DMS114 treated with DMSO at 0.1 percent for 48 hours (cell line): Measurements from ENCODE around the gene LMAN2L.

ENCODE experiments used
- DNase-seq: peaks from one replicate; lab custom pipeline; 2025; ENCODE audit not compliant: unreplicated experiment; lab: John Stamatoyannopoulos, UW

The LMAN2L gene, protein sequence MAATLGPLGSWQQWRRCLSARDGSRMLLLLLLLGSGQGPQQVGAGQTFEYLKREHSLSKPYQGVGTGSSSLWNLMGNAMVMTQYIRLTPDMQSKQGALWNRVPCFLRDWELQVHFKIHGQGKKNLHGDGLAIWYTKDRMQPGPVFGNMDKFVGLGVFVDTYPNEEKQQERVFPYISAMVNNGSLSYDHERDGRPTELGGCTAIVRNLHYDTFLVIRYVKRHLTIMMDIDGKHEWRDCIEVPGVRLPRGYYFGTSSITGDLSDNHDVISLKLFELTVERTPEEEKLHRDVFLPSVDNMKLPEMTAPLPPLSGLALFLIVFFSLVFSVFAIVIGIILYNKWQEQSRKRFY

DNA sequence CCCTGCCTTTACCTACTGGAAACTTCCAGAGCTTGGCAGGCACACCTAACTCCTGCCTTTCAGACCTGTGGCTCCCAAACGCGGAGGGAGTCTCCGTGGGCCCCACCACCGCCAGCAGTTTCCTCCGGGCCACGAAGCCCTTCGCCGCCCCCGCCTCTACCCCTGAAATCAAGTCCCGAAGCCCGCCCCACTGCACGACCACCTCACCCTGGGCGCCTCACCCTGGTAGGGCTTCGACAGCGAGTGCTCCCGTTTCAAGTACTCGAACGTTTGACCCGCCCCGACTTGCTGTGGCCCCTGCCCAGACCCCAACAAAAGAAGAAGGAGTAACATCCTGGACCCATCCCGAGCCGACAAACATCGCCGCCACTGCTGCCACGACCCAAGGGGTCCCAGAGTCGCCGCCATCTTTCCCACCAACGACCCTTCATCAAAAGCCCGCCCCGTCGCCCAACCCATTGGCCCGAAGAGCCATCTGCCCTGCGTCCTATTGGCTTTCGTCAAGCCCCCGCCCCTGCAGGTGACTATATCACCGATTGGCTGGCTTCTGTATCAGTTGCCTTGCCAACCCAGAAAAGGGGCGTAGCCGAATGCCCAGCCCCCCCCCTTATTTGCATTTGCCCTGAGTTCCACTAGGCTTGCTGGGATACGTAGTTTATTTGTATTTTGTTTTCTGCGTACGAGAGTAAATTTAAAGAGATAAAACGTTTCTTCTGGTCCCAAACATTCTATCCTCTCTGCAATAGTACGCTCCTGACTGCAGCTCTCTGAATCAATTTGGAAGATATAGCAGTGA is at the start of gene LMAN2L:
TSS of gene LMAN2L (minus strand) at position 432 of the 796 bp plus-strand sequence. CDS start at position 408, 24 bp downstream.
- DNase-seq, result peak; percentile 96

DNA sequence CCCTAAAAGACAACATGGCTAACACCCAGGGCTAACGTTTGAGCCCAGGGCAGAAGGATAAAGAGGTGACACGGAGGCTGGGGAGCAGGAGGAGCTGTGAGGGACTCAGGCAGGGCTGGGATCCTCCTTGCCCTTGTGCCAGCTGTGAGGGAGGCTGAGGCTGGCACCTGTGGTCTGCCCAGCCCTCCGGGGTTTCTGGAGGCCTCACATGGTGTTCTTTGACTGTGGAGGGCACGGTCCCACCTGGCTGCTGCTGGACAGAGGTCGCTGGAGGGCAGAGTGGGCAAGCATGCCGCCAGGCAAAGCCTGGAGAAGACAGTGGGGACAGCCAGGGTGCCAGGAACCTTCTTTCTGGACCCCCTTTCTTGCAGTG is 49.4 kb upstream of the LMAN2L start:
- DNase-seq, result no peak

DNA sequence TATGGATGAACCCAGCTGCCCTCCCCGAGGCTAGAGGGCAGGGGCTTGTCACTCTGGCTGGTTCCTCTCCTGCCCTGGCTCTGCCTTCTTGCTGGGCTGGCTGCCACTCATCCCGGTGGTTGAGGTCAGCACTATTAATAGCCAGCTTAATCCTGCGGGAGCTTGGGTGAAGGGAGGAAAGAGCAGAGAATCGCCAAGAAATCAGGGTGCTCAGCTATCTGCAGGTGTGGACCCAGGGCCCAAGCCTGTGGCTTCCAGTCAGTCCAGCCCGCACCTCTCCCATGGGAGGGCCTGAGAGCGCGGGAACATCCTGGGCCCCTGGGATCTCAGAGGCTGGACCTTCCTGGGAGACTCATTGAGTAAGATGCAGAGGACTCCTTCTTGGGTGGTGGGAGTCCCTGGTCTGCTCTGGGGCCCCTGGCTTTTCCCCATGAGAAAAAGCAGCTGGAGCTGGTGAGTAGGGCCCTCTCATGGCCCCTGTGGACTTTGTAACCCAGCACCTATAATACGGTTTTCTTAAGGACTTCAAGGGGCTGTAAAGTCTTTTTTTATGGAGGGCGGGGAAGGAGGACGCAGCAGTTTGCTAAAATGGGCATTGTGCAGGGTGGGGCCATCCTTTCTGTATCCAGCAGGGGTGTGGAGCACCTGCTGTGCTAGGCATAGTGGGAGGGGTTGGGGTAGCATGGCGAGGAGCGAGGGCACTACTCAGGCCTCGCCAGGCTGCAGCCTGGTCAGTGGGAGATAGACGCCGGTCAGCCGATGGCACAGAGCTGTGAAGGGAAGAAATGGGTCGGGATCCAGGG is 48.8 kb upstream of the LMAN2L start:
- DNase-seq, result no peak

DNA sequence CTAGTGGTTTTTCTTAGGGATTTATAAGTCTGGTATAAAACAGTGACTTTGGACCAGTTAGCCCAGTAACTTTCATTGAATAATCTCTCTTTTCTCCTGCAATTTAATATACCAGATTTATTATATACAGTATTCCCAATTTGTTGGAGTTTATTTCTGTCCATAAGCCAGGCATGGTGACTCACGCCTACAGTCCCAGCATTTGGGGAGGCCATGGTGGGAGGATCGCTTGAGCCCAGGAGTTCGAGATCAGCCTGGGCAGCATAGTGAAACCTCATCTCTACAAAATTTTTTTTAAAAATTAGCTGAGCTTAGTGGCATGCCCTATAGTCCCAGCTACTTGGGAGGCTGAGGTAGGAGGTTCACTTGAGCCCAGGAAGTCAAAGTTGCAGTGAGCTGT is 47.5 kb upstream of the LMAN2L start:
- DNase-seq, result no peak

DNA sequence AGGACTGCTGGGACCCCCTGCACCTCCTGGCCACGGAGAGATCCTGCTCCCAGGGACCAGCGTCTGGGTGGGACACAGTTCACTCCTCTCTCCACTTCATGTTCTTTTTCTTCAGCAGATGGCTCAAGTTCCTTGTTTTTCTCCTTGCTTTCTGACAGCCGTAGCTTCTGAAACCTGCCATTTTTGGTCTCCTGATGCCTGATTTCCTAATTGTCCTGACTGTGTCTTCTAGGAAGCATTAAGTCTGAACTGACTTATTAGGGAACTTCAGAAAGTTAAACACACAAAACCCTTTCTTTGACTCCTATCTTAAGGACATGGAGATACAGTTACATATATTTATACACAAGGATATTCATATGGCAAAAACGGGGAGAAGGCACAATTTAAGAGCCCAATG is 43.5 kb upstream of the LMAN2L start:
- no peak for DNase-seq

DNA sequence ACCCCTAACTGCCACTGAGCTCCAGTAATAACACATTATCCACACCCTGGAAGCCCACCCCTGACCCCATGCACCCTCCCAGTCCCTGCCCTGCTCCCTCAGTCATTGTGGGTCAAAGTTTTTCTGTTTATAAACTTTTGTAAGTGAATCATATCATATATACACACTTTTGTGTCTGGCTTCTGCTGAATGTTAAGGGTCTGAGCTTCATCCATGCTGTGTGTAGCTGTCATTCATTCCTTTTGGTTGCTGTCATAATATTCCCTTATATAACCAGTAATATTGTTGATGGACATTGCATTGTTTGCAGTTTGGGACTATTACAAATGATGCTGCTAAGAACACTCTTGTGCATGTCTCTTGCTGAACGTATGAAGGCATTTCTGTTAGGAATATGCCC is 35.3 kb upstream of the LMAN2L start:
- DNase-seq, result no peak

DNA sequence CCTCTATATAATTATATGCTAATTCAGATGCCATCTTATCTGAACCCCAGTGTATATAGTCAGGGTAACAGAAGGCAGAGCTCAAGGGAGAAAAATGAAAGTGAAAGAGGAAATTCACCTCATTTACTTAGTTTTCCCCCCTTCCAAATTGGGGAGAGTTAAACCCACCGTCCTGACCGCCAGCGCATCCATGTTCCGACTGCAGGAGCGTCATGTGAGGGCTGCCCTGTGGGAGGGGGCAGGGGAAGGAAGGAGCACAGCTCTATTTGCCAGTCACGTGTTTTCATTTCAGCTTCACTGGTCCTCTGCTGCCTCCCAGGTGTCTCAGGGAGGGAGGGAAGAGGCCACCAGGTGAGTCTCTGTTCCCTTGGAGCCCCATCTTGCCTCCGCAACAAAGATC is 34.1 kb upstream of the LMAN2L start:
- no peak for DNase-seq

DNA sequence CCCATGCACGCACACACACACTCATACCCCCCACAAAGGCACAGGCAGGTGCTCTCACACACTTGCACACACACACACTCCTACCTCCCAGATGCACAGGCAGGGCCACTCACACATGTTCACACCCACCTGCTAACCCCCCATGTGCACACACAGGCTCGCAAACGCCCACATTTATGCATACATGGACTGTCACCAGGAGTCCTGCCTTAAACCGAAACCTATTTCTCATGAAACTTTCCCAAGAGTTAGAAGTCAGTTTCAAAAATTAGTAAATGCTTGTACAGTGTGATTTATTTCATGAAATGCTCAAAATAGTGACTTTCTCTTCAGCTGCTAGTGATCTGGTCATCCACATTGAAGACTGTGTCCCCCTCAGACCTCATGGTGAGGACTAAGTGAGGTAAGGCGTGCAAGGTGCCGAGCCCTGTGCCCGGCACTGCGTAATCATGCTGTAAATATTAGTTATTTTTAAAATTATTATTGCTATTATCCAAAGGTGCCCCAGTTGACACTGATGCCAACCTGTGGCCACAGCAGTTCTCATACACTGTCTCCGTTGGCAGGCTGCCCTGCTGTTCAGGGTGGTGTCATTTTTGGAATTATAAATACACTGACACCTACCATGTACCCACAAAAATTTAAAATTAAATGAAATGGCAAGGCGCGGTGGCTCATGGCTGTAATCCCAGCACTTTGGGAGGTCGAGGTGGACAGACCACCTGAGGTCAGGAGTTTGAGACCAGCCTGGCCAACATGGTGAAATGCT is 33.2 kb upstream of the LMAN2L start:
- DNase-seq, result no peak

DNA sequence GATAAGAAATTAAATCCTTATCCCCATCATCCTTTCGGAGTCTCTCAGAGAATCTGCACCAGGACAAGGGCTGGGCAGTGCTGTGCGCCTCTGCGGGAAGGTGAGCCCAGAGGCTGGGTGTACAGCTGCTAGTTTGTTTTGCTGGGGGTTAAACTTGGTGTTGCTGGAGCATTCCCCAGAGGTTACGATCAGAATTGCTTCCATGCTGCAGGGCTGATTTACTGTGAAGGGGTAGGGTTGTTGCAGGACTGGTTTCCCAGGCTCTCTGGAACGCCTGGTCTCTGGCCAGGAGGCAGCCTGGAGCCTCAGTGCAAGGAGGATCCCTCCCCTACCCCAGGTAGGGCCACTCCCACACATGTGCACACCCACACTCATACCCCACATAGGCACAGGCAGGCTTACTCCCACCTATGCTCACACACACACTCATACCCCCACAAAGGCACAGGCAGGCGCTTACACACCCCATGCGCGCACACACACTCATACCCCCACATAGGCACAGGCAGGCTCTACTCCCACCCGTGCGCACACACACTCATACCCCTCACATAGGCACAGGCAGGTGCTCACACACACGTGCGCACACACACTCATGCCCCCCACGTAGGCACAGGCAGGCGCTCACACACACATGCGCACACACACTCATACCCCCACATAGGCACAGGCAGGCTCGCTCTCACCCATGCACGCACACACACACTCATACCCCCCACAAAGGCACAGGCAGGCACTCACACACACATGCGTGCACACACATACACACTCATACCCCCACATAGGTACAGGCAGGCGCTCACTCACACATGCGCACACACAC is 32.1 kb upstream of the LMAN2L start:
- no peak for DNase-seq

DNA sequence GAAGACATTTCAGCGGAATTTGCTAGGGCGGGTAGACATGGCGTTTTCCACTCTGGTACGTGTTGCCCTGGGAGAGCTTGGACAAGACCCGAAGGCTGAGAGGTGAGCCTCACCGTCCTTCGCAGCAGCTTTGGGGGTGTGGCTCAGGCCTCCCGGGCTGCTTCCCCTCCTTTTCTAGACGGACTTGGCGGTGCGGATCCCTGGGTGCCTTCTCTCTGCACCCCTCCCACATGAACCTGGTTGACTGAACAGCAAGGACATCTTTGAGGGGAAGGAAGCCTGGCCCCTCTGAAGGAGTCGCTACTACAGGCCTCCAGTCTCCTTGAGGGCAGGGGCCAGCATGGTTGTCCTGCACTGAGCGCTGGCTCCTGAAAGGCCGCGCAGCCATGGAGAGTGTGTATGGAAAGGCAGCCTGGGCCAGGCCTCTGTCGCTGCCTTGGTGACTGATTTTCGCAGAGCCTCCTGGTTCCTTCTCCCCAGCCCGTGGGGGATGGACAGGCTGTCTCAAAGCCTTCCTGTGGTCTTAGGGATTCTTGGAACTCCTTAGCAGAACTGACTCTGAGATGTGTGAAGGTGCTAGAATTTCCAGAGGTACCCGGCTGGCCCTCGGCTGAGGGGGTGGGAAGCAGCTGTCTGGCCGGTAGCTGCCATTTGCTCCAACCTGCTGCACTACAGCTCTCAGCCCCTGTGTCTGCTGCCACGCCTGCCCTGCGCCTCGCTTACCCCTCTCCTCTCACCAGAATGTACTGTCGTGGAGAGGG is 30.8 kb upstream of the LMAN2L start:
- no peak for DNase-seq

DNA sequence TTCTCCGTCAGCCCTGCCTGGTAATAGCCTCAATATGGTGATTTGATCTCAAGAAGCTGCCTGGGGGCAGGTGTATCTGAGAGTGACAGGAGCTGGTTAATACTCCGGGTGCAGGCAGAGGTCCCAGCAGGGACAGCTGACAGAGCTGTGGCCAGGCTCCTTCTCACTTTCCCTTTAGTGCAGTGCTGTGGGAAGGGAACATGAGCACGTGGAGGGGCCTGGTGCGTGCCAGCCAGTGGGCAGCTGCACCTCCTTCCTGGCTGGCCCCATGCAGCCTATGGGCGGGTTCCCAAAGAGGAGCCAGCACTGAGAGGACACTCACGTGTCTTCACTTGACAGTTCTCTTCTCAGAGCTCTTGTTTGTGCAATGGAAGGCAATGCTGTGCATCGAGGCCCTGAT is 29.9 kb upstream of the LMAN2L start:
- DNase-seq, result no peak

DNA sequence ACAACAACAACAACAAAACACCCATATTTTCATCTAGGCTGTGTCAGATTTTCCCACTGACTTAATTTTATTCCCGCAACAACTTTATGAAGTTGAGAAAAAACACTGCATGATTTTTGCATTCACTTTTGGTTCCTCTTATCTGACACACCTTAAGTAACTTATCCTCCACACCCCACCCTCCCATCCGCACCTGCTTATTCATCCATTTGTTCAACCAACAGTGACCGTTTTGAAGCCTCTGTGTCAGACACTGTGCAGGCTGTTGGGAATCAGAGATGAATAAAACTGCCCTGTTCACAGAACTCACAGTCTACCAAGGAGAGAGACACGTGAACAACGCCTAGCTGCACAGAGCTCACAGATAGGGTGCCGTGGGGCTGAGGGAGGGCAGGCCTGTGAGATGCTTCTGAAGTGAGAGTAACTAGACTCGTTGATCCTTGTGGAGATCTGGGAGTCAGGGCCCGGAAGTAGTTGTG is 28.3 kb upstream of the LMAN2L start:
- no peak for DNase-seq

DNA sequence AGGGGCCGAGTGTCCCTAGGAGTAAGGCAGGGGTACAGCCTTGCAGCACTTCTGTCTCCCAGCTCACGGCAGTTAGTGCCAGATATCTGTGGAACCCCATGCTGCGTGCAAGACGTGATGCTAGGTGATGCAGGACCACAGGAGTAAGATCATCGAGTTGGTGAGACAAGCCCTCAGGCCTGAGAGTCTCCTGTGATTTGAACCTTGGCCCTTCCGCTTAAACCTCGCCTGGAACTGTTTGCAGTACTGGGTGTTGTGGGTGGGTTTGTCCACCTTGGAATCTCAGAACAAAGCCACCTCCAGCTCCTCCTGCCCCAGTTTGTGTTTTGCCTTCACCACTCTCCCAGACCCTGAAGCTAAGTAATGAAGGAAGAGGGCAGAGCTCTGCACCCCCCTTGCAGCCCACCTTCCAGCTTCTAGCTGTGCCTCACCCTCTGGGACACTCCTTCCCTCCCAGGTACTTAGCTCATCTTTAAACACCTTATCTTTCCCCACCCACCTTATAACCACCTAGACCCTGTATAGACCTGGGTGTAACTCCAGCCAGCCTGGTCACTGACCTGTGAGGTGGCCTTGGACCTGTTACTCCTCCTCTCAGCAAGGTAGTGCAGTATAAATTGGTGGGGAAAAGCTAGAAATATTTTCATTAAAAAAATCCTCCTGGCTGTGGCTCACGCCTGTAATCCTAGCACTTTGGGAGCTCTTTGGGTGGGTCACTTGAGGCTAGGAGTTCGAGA is 27.4 kb upstream of the LMAN2L start:
- no peak for DNase-seq

DNA sequence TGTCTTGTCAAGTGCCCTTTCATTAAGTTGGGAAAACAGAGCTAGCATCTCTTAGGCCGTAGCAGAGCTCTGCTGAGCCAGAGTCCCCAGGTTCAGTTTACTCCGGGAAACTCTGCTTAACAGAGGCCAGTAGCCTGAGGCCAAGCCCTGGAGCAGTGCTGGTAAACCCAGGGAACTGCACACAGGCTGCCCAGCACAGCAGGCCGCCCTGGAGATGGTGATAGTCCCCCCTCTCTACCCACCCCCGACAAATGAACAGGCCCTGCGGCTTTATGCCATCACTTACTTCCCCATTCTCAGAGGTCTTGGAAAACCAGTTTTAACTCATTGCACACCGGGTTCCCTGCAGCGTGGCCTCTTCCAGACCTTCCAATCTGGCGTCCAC is 24.4 kb upstream of the LMAN2L start:
- no peak for DNase-seq

DNA sequence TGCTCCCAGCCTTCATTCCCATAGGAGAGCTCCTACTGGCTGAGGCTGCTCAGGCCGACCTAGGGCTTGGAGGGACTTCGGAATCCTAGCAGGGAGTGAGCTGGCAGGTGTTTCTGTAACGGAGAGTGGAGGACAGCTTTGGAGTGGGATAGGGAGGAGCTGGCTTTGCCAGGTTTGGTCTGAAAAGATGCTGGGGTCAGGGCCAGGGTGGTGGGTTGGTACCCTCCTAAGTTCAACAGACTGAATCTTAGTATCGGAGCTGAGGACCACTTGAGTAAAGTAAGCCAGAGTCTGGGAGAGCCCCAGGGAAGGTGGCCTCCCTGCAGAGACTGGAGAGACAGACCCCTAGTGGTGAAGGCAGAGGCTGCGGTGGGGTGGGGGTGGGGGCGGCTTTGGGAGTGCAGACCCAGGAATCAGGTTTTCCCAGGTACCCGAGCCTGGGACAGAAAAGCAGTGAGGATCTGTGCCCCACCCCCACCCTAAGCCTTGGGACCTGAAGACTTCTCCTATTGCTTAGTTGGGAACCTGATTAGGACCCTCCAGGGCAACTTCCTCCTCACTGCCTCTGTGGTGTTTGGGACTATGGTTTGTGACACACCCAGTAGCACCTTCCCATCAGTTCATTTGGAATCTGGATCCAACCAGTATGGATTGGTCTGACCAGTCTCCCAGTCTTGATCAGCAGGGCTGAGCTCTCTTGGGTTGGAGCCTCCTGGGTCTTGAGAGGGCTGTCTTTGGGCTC is 23.8 kb upstream of the LMAN2L start:
- DNase-seq, result peak; percentile 41

DNA sequence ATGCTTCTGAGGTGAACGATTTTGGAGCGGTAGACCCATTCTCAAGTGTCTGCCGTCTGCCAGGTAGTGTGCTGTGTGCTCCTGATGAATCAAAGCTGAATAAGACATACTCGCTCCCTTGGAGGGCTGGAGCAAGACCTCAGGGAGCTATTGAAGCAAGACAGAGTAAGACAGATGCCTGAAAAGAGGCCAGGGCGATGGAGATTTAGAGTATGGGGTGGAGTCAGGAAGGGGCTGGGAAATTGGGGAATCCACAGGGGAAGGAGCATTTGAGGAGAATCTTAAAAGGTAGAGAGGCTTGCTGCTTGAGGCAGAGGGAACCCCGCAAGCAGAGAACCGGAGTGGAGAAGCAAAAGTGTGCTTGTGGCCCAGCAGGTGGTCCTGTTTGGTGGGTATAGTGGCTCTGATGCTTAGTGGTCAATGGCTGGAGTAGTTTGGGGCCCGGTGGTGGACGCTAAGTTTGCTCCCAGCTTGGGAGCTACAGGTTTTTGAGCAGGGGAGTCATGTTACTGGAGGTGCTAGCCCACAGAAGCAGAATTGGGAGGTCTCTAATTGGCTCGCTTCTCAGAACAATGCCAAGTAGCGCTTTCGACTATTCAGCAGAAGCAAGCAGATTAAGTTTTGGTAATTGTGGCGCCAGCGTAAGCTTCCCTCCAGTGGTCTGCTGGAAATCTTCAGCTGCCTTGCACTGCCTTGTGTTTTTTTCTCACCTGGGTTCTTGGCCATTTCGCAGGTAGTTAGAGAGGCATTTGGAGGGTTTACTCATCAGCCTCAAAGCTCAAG is 22.9 kb upstream of the LMAN2L start:
- DNase-seq, result peak; percentile 22
